GM10248 (cell line): ENCODE measurements around the gene PARD3B.

Source experiments
- CTCF ChIA-PET: fragments of 300-600 bp; sonication (Branson Sonifier 250); formaldehyde crosslinking; extraction: SDS; loops from one replicate; lab custom pipeline; 2021; ENCODE audit warnings: antibody characterized with exemption; lab: Yijun Ruan, JAX
- POLR2A ChIA-PET: fragments of 350-650 bp; sonication (Branson Sonifier 250); formaldehyde crosslinking; extraction: SDS; loops from one replicate; lab custom pipeline; 2020; ENCODE audit warnings: antibody characterized with exemption; lab: Yijun Ruan, JAX
- DNase-seq: peaks from one replicate; pipeline ENCODE4 v3.0.0; 2012; ENCODE audit errors: extremely low spot score
- TF ChIP-seq, protein P1 (sequence below): IDR thresholded peaks from 2 replicates; pipeline ENCODE4 v1.5.1; 2012; ENCODE audit warnings: mild to moderate bottlenecking, low read depth; ENCODE audit errors: extremely low read depth, missing control alignments, control extremely low read depth

PARD3B gene

DNA sequence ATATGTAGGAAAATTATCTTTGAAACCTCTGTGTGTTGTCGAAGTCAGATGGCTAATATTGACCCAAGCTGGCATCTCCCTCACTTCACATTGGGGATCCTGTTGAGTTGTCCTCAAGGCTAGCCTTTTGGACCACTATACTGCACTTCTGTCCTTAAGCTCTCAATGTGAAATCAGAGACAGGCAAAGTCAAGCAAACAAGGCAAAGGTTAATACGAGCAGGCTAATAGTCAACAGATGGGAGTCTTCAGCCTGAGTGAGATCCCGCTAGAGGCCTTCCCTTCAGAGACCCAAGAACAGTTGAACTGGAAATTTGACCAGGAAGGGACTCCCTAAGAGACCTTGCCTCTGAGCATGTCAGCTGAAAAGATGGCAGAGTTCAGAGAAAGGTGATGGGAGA lies 475.4 kb downstream of the PARD3B start:
- TF ChIP-seq, protein P1, sequence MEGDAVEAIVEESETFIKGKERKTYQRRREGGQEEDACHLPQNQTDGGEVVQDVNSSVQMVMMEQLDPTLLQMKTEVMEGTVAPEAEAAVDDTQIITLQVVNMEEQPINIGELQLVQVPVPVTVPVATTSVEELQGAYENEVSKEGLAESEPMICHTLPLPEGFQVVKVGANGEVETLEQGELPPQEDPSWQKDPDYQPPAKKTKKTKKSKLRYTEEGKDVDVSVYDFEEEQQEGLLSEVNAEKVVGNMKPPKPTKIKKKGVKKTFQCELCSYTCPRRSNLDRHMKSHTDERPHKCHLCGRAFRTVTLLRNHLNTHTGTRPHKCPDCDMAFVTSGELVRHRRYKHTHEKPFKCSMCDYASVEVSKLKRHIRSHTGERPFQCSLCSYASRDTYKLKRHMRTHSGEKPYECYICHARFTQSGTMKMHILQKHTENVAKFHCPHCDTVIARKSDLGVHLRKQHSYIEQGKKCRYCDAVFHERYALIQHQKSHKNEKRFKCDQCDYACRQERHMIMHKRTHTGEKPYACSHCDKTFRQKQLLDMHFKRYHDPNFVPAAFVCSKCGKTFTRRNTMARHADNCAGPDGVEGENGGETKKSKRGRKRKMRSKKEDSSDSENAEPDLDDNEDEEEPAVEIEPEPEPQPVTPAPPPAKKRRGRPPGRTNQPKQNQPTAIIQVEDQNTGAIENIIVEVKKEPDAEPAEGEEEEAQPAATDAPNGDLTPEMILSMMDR: no peak
- POLR2A ChIA-PET: no interaction called here
- no peak for DNase-seq
- CTCF ChIA-PET: no interaction called here

DNA sequence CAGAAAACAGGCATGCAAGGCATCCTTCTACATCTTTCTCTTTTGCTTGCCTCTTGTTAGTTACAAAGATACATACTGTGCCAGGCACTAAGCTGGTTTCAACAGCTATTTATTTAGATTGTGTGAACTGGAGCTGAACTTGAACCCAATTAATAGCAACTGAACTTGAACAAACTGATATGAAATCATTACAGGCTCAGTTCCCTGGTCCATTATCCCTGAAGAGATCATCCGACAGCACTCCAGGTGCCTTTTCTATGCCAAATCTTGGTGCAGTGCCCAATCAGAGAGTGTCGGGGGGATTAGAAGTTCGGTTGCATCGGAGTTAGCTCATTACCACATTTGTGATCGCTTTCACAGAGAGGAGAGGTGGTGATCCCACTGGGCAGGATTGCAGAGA lies 477.6 kb downstream of the PARD3B start:
- CTCF ChIA-PET: interaction anchor here (1.0 to 1.7 kb wide), 2 partner anchors 11 to 15 kb away, joined by 3 read pairs; no protein-coding TSS in a partner anchor
- DNase-seq: no peak
- TF ChIP-seq, protein P1: no peak
- POLR2A ChIA-PET: no interaction called here

DNA sequence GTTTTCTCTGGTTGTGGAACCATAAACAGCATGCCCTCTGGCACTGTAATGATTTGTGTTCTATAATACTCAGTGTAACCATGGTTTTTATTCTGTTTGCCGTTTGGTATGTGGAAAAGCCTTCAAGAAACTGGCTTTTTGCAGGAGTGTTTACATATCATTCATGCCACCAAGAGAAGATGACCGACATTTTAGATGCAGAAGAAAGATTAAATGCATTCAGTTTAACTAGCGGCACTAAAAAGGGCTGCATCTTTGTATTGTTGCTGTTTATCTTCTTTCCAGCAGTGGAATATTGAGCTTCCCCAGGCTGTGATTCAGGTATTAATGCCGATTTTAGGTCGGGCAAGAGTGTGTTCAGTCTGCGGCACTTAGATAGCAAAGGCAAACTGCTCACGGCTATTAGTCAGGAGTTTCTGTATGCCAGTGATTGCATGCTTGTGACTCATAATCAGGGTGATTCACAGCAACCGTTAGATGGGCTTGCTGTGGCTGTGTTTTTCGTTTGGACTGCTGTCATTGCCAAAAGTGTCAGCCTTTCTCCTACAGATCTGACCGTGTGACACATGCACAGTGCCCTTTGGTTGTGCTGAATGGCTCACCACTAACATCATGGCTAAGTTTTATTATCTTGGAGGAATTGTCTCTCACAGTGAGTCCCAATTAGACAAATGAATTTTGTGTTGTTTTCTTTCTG lies 479.7 kb downstream of the PARD3B start:
- ChIA-PET POLR2A (no interaction called here), CTCF (interaction anchor here (1.7 kb wide), 1 partner anchor 13 kb away, joined by 3 read pairs; no protein-coding TSS in a partner anchor)
- TF ChIP-seq, protein P1: no peak
- DNase-seq: no peak

DNA sequence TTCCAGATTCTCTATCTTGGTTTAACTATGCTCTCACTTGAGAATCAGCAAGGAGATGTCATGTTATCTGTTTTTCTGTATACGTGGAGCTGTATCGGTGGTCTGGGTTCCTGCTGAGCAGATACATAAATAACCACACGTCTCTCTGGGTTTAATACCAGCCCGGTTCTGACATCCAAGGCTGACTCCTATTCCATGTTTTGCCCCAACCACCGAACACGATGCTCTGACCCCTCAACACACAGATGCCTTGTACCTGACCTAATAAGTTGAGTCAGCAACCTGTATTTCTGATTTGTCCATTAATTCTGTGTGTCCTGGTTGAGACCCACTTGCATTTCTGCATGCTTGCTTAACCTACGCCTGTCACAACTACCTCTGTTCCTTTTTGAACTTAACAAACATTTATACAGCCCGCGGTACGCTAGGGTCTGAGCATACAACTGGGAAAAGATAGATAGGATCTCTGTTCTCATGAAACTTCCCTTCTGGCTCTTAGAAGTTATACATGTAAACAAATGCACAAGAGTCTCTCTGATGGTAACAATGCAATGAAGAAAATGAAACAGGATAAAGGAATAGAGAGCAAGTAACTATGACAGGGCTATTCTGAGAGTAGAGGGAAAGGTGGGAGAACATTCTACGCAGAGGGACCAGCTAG lies 480.4 kb downstream of the PARD3B start:
- DNase-seq: no peak
- ChIA-PET CTCF (no interaction called here), POLR2A (no interaction called here)
- TF ChIP-seq, protein P1: no peak

DNA sequence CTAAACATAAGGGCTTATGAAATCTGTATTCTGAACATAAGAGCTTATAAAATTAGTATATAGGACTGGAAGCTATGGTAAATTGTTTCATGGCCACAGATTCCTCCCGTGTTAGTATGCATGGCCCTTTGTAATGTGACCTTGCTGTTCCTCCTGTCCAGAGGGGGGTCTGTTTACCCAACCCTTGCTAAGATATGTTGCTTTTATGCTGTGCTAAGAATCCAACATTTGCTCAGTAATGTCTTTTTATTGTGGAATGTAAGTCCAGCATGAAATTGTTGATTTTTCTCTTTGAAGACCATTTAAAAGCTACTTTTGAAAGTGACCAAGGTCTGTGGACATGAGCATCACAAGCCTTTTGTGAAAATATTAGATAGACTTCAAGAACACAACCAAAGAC lies 485.4 kb downstream of the PARD3B start:
- TF ChIP-seq, protein P1: no peak
- no peak for DNase-seq
- ChIA-PET CTCF (no interaction called here), POLR2A (no interaction called here)

DNA sequence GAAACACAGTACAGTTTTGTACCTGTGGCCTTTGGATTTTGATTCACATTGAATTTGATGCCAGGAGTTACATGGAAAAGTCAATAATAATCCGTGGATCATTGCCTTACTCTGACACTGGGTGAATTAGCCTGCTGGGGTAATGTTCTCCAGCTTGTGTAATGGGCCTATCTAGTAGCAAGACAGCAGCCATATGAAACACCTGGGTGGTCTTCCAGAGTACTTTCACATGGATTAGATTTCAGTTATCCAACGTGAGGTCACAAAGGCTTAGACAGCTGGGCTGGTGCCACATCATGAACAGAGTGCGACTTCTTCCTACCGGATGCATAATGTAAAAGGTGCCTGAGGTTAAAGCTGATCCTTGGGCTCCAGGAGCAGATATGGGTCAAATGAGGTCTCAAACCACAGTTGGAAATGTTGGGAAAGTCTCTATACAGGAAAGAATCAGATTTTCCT lies 486.8 kb downstream of the PARD3B start:
- CTCF ChIA-PET: no interaction called here
- POLR2A ChIA-PET: no interaction called here

More for the DNA sequence above, 486.8 kb downstream of the PARD3B start:
- TF ChIP-seq, protein P1: no peak
- DNase-seq: no peak
